Epidermal melanocyte (primary cell): ENCODE measurements around the gene RRAD.
"Not testable (repeated sequence)": the region's sequence is repeated elsewhere in the genome, so short reads cannot be mapped to it uniquely, and the experiment has no call there.

ENCODE experiments used
- DNase-seq: peaks from one replicate; pipeline ENCODE4 v3.0.0; 2011; ENCODE audit warnings: low spot score; ENCODE audit not compliant: insufficient read length

The RRAD gene

DNA sequence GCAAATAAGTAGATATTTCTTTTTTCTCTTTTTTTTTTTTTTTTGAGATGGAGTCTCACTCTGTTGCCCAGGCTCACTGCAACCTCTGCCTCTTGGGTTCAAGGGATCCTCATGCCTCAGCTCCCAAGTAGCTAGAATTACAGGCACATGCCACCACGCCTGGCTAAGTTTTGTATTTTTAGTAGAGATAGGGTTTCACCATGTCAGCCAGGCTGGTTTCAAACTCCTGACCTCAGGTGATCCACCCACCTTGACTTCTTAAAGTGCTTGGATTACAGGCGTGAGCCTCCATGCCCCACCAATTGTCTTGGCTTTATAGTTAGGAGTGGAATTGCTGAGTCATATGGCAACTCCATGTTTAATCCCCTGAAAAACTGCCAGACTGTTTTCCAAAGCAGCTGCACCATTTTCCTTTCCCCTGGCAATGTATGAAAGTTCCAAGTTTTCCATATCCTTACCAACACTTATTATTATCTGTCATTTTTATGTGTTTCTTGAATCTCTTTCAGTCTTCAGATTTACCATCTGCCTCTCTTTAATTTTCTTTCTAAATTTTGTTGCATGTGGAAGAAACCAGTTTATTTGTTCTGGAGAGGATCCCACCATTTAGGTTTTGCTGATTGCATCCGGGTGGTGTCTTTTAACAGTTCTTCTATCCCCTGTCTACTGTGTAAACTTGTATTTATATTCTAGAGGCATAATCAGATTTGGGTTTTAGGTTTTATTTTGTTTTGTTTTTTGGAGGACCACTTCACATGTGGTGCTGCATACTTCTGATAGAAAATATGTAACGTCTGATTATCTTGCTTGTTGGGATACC, 25.8 kb upstream of the RRAD start:
- DNase-seq, result no peak

DNA sequence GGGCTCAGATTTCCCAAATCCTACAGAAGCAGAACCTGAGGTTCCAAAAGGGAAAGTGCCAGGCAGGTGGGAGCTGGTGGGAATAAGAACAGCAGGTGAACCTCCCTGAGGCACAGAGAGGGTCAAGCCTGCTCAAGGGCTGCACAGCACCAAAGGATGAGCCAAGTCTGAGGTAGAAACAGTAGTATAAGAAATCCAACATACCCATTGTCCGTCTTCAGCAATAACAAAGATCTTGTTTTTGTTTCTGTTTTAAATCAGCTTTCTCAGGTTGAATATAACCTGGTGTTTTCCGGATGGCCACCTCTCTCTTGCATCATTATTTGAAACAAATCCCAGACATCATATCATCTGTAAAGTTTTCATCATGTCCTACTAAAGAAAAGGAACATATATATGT, 25.1 kb upstream of the RRAD start:
- DNase-seq, result no peak

DNA sequence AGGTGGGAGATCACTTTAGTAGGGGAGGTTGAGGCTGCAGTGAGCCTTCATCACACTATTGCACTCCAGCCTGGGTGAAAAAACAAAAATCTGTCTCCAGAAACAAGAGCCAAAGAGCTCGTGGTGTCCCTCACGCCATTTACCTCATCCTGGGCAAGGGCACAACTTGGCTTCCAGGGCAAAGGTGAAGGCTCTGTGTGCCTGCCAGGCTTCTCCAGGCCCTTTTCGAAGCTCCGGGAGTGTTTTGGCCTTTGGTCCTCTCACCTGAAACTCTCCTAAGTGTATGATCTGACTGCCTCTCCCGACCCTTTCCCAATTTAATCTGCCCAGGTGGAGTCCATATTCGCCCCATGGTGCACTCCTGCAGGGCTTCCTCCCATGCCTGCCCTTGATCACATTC, 24.1 kb upstream of the RRAD start:
- DNase-seq, result no peak

DNA sequence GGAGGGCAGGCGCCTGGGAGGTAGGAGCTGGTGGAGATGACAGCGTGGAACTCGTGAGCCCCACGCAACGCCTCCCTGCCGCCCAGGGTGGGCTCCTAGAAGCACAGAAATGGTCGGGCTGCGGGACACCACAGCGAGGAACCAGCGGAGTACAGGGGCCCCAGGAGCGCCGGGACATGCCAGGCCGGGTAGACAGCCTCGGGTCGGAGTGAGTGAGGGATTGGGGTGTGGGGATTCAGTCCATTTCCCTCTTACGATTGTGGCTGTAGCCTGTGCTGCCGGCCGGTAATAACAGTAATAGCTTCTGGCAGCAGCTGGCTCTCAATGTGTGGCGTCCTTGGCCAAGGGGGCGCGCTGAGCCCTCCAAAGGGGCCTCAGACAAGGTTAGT, 23.5 kb upstream of the RRAD start:
- DNase-seq, result no peak

DNA sequence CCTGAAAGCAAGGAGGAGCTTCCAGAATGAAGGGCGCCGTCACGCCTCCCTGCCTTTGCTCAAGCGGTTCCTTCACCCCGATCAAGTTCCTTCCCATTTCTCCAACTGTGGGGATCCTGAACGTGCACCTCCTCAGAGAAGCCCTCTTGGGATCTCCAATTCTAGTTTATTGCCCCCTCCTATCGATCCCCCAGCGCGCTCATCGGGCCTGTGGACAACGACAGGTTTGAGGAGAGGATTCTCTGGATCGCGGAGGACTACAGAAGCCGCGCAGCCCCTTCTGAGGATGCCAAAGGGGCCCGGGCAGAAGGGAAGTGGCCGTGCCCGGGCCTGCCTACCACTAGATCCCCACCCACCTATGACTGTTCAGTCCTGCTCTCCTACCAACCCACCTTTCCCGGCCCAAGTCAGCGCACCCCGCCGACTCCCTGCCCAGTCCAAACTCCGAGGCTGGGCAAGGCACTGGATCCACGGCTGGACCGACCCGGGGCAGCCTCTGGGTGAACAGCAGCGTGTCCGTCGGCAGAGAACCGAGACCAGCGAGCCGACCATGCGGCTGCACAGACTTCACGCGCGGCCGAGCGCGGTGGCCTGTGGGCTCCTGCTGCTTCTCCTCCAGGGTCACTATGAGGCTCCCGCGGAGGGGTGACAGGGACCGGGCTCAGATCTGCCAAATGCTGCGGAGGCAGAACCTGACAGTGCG, 22.9 kb upstream of the RRAD start:
- no peak for DNase-seq

DNA sequence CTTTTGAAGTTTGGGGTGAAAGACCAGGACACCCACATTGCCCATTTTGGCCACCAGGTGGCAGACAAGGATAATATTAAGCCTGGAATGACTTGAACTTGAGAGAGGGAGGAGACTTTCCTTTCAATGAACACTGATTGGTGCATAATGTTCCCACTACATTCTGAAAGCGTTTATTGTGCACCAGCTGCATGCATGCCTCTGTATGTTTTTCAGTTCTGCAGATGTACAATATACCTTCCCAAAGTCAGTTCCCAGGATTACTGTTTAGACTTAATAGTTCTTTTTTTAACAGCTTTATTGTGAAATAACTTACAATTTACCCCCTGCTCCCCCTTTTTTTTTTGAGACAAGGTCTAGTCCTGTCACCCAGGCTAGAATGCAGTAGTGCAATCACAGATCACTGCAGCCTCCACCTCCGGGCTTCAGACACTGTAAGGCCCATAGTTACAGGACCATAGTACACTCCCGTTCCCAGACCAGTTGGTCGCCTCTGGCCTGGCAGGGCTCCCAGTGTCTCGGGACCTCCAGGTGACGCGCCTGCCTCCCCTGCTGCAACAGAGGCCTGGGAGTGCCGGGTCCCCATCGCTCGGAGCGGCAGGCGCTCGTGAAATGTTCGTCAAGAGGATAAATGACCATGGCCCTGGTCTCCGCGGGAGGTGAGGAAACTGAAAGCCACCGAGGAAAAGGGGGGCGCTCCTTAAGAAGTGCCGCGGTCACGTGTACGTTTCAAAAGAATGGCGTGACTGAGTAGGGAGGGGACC, 22.1 kb upstream of the RRAD start:
- peak; percentile 92 for DNase-seq

DNA sequence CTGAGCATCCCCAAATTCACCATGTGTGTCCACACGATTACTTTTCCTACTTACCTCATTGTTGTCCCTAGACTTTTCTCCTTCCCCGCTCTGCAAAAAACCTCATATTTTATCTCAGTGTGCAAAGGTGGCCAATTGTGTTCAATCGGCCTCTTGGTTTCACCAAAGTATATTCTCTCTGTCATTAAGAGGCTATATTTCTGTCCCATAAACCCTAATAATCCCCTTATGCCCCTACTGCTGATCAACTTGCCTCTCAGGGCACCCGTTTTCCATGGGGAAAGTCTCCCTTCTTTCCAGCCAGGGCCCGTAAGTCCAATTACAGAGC, 21.6 kb upstream of the RRAD start:
- no peak for DNase-seq

DNA sequence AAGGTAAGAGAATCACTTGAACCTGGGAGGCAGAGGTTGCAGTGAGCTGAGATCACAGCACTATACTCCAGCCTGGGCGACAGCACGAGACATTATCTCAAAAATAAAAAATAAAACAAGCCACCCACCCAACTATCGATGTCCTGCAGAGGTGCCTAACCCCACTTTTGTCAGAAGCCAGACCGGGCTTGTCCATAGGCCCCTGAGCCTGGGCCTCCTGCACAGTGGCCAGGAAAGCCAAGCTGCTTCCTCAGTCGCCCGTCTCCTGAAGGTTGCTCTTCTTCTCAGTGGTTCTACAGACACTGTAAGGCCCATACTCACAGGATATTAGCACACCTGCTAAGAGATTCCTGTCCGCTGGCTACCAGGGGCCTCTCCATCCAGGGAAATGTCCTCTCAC, 21.2 kb upstream of the RRAD start:
- no peak for DNase-seq

DNA sequence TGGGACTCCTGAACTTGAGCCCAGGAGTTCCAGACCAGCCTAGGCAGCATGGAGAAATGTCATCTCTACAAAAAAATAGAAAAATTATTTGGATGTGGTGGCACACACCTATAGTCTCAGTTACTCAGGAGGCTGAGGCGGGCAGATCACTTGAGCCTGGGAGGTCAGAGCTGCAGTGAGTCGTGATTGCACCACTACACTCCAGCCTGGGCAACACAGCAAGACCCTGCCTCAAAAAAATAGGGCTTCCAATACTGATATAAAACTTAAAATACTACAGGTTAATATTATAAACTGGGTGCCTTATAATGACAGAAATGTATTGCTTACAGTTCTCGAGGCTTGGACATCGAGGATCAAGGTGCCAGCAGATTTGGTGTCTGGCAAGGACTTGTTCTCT, 20.6 kb upstream of the RRAD start:
- DNase-seq, result no peak

DNA sequence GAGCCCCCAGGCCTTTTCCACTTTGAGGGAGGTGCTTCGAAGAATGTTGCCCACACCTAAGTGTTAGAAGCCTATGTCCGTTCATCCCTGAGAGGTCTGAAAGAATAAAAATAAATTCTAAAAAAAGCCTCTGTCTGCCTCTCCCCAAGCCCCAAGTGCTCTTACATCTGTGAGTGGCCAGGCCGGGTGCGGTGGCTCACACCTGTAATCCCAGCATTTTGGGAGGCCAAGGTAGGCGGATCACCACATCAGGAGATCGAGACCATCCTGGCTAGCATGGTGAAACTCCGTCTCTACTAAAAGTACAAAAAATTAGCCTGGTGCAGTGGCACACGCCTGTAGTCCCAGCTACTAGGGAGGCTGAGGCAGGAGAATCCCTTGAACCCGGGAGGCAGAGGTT, 19.6 kb upstream of the RRAD start:
- DNase-seq, result not testable (repeated sequence)

DNA sequence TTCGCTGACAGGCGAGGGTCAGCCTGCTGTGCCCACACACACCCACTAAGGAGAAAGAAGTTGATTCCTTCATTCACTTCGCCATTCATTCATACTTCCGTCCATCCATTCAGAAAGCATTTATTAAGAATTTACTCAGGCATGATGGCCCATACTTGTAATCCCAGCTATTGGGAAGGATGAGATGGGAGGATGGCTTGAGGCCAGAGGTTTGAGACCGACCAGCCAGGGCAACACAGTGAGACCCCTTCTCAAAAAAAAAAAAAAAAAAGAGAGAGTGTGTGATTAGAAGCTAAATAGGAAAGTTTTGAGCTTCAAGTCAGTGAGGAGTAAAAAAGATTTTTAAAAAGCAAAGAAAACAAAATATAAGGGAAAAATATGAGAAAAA, 18.7 kb upstream of the RRAD start:
- no peak for DNase-seq

DNA sequence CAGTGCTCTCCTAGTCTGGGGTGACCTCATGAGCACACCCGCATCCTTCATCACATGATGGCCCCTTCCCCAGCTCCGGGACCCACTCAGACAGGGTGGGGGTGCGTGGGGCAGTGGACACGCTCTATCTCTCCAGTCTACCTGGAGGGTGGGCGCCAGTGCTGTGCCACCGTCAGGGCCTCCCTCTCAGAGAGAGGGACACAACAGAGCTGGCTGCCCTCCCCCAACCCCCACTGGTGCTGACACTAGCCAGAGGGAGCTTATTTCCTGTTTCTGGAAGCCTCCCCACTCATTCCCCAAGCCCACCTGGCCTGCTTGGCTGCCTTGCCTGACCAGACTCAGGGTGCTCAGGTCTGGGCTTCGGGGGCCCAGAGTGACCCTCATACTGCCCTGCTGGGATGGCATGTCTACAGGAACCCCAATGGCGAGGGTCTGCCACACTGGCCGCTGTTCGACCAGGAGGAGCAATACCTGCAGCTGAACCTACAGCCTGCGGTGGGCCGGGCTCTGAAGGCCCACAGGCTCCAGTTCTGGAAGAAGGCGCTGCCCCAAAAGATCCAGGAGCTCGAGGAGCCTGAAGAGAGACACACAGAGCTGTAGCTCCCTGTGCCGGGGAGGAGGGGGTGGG, 18.2 kb upstream of the RRAD start:
- DNase-seq, result no peak

DNA sequence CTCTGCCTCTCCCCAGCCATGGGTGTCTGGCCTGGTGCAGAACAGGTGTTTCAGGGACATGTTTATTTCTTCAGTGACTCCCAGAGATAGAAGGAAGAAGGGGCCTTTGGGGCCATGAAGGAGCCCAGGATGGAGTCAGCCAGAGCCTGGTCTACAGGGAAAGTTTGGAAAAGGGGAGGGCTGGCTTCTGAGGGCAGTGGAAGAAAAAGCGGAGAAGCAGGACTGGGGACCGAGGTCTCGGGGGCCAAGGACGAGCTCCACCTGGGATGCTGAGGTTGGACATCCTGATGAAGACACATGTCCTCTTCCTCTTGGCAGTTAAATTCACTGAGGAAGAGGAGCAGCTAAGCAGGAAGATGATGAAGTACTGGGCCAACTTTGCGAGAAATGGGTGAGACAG, 17.6 kb upstream of the RRAD start:
- DNase-seq, result no peak

DNA sequence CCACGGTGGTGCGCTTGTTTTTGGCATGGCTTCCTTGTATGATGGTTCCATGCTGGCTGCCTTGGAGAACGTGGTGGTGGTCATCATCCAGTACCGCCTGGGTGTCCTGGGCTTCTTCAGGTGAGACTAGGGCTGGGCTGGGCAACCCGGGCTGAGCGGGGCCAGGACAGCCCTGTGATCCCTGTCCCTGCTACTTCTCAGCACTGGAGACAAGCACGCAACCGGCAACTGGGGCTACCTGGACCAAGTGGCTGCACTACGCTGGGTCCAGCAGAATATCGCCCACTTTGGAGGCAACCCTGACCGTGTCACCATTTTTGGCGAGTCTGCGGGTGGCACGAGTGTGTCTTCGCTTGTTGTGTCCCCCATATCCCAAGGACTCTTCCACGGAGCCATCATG, 14.9 kb upstream of the RRAD start:
- no peak for DNase-seq

DNA sequence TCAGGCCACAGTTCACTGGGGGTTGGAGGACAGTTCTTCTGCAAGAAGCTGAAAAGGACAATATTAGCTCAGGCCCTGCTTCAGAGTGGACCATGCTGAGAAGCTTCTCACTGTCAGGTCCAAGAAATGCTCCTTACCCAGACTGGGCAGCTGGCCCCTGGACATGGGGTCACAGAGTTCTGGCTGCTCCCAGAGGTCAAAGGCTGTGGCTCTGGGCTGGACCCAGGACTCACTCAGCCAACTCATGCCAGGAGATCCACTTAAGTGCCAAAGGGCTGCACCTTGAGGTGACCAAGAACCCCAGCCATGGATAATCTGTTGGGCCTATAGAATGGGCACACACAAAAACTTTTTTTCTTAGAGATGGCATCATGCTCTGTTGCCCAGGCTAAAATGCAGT, 14.0 kb upstream of the RRAD start:
- no peak for DNase-seq

DNA sequence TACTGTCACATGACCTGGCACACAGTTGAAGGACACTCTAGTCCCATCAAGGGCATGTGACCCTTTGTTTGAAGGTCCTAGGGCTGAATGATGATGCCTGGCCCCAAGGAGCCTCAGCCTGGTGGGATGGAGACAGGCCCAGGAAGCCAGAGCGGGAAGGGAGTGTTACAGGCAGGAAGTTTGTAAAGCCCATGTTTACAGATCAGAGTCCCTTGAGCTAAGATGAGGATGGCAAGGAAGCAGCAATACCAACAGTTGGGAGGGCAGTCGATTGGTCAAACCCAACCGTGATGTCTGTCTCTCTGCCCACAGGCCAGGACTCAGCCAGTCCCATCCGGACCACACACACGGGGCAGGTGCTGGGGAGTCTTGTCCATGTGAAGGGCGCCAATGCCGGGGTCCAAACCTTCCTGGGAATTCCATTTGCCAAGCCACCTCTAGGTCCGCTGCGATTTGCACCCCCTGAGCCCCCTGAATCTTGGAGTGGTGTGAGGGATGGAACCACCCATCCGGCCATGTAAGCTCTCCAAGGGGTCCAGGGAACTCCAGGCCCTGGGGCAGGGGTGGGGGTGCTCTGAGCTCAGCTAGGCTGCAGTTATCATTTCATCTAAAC, 12.5 kb upstream of the RRAD start:
- DNase-seq, result no peak

DNA sequence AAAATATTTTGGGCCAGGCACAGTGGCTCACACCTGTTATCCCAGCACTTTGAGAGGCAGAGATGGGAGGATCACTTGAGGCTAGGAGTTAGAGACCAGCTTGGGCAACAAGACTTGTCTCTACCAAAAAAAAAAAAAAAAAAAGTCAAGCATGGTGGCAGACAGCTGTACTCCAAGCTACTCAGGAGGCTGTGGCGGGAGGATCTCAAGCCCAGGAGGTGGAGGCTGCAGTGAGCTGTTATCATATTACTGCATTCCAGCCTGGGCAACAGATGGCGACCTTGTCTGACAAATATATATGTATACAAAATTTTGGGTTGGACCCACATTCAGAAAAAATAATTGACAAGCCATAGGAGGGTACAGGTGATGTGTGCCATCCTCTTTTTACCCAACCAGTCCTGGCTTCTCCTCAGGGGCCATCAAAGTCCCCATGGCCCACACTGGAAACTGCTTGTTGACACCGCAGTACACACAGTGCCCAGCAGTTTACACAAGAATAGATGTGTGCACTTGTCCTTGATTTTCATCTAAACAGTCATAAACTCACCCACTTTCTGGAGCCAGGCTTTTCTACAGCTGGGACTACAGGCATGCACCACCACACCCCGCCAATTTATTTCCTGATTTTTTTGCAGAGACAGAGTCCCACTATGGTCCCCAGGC, 11.7 kb upstream of the RRAD start:
- DNase-seq, result no peak

DNA sequence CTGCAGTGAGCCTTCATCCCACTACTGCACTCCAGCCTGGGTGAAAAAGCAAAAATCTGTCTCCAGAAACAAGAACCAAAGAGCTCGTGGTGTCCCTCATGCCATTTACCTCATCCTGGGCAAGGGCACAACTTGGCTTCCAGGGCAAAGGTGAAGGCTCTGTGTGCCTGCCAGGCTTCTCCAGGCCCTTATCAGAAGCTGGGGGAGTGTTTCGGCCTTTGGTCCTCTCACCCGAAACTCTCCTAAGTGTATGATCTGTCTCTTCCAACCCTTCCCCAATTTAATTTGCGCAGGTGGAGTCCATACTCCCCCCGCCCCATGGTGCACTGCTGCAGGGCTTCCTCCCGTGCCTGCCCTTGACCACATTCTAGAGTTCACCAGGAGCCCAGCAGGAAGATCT, 11.1 kb upstream of the RRAD start:
- DNase-seq, result no peak

DNA sequence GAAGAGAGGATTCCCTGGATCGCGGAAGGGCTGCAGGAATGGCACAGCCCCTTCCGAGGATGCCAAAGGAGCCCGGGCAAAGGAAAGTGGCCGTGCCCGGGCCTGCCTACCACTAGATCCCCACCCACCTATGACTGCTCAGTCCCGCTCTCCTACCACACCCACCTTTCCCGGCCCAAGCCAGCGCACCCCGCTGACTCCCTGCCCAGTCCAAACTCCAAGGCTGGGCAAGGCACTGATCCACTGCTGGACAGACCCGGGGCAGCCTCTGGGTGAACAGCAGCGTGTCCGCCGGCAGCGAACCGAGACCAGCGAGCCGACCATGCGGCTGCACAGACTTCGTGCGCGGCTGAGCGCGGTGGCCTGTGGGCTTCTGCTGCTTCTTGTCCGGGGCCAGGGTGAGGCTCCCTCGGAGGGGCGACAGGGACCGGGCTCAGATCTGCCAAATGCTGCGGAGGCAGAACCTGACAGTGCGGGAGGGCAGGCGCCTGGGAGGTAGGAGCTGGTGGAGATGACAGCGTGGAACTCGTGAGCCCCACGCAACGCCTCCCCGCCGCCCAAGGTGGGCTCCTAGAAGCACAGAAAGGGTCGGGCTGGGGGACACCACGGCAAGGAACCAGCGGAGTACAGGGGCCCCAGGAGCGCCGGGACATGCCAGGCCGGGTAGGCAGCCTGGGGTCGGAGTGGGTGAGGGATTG, 10.1 kb upstream of the RRAD start, which contains the start of gene CES2:
Gene CES2, plus strand, starts transcription at position 203 of the 698 bp plus-strand sequence. Its CDS starts 120 bp downstream, at position 323.
- peak; percentile 42 for DNase-seq

DNA sequence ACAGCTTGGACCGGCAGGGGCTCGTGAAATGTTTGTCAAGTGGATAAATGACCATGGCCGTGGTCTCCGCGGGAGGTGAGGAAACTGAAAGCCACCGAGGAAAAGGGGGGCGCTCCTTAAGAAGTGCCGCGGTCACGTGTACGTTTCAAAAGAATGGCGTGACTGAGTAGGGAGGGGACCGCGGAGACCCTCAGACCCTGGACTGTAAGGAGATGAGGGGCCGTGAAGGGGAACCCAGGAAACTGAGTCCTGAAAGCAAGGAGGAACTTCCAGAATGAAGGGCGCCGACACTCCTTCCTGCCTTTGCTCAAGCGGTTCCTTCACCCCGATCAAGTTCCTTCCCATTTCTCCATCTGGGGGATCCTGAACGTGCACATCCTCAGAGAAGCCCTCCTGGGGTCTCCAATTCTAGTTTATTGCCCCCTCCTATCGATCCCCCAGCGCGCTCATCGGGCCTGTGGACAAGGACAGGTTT, 9.5 kb upstream of the RRAD start:
- not testable (repeated sequence) for DNase-seq
